H1 (cell line): ENCODE data around the gene ELOA. TPM values are rescaled to one million over a fixed set of nuclear protein-coding genes. Genes with fewer than 3 reads are reported as not detected.

Source experiments
- CTCF ChIA-PET: fragments of 300-600 bp; sonication (Branson Sonifier 250); formaldehyde crosslinking; loops from one replicate; lab custom pipeline; 2021; ENCODE audit not compliant: partially characterized antibody; lab: Charles Lee
- POLR2A ChIA-PET: fragments of 300-600 bp; sonication (Branson Sonifier 250); formaldehyde crosslinking; loops from one replicate; lab custom pipeline; 2021; ENCODE audit warnings: inconsistent platforms; ENCODE audit not compliant: partially characterized antibody; lab: Charles Lee
- DNase-seq, 2 experiments: peaks; one replicate each; pipeline versions ENCODE4 v3.0.0 to v3.0.0-alpha.2; 2010 to 2022; ENCODE audit warnings: low spot score in 2 of 2, low read depth in 1 of 2, mixed read lengths in 1 of 2
- FAIRE-seq: peaks from 2 replicates; lab custom pipeline; 2011; peaks lifted over from hg19 to GRCh38; lab: Jason Lieb, UNC
- H2AFZ ChIP-seq: 2 replicates; pipeline ENCODE4 v1.8.1; 2012; ENCODE audit warnings: low read length, inconsistent platforms
- H2AK5ac ChIP-seq: 2 replicates; pipeline ENCODE4 v1.6.1; 2013; ENCODE audit warnings: low read depth, low read length
- H2BK120ac ChIP-seq: replicated peaks from 2 replicates; pipeline ENCODE3; 2013; ENCODE audit warnings: low read depth, low read length, inconsistent platforms
- H2BK12ac ChIP-seq: 2 replicates; pipeline ENCODE4 v1.6.1; 2013; ENCODE audit warnings: low read depth, low read length
- H2BK15ac ChIP-seq: 2 replicates; pipeline ENCODE4 v1.6.1; 2013; ENCODE audit warnings: low read length
- H2BK20ac ChIP-seq: 2 replicates; pipeline ENCODE4 v1.6.1; 2013; ENCODE audit warnings: low read length
- H2BK5ac ChIP-seq: 2 replicates; pipeline ENCODE4 v1.6.1; 2013; ENCODE audit warnings: low read depth, low read length
- H3K14ac ChIP-seq: 2 replicates; pipeline ENCODE4 v1.6.1; 2013; ENCODE audit warnings: inconsistent platforms; ENCODE audit not compliant: insufficient read length
- H3K18ac ChIP-seq: 2 replicates; pipeline ENCODE4 v1.6.1; 2013; ENCODE audit warnings: low read length; ENCODE audit errors: extremely low read depth
- H3K23ac ChIP-seq: 2 replicates; pipeline ENCODE4 v1.6.1; 2013; ENCODE audit warnings: inconsistent platforms; ENCODE audit not compliant: insufficient read length
- H3K23me2 ChIP-seq: 2 replicates; pipeline ENCODE4 v1.6.1; 2013; ENCODE audit warnings: low read depth, low read length
- H3K27ac ChIP-seq: 2 replicates; pipeline ENCODE4 v1.6.1; 2011; ENCODE audit warnings: low read depth, low read length, inconsistent platforms
- H3K27me3 ChIP-seq, 4 experiments: replicated peaks in 1 of 4; 1 replicate in 1 of 4; 2 replicates in 3 of 4; pipeline versions ENCODE4 v1.6.1 to v1.8.1; 2011 to 2013; ENCODE audit warnings: low read length in 3 of 4, mild to moderate bottlenecking in 3 of 4, inconsistent platforms in 2 of 4, mixed read lengths in 2 of 4, moderate library complexity in 1 of 4; ENCODE audit not compliant: control insufficient read depth in 3 of 4, insufficient read depth in 3 of 4; ENCODE audit errors: extremely low read depth in 1 of 4
- H3K36me3 ChIP-seq, 4 experiments: 2 replicates each; pipeline versions ENCODE4 v1.6.1 to v1.8.1; 2011 to 2013; ENCODE audit warnings: mild to moderate bottlenecking in 4 of 4, low read length in 3 of 4, moderate library complexity in 2 of 4, control low read depth in 1 of 4, inconsistent platforms in 1 of 4; ENCODE audit not compliant: insufficient read depth in 4 of 4, control insufficient read depth in 2 of 4
- H3K4ac ChIP-seq: replicated peaks from 2 replicates; pipeline ENCODE3; 2013; ENCODE audit warnings: low read length, low read depth, mixed read lengths, inconsistent platforms; ENCODE audit not compliant: insufficient read length
- H3K4me1 ChIP-seq, 4 experiments: replicated peaks in 1 of 4; 1 replicate in 1 of 4; 2 replicates in 3 of 4; pipeline versions ENCODE4 v1.6.1 to v1.8.1; 2011 to 2013; ENCODE audit warnings: low read length in 3 of 4, inconsistent platforms in 2 of 4, mixed read lengths in 1 of 4; ENCODE audit not compliant: insufficient read depth in 4 of 4, control insufficient read depth in 3 of 4
- H3K4me2 ChIP-seq, 2 experiments: 2 replicates each; pipeline versions ENCODE4 v1.6.1 to v1.8.1; 2011 to 2013; ENCODE audit warnings: low read depth in 2 of 2, low read length in 2 of 2, control low read depth in 1 of 2, inconsistent platforms in 1 of 2, mild to moderate bottlenecking in 1 of 2; ENCODE audit not compliant: insufficient read depth in 1 of 2
- H3K4me3 ChIP-seq, 4 experiments: fragments of 200-600, 300-600 bp in 1 of 4; sonication (generic), shearing (Covaris generic), sonication (Bioruptor Twin) in 1 of 4; 2 replicates each; pipeline versions ENCODE4 v1.5.1 to v1.8.1; 2011 to 2016; ENCODE audit warnings: low read length in 4 of 4, low read depth in 3 of 4, control low read depth in 2 of 4, inconsistent platforms in 2 of 4, mild to moderate bottlenecking in 2 of 4, mixed read lengths in 1 of 4, moderate library complexity in 1 of 4; ENCODE audit not compliant: insufficient read depth in 2 of 4; ENCODE audit errors: extremely low read depth in 1 of 4
- H3K56ac ChIP-seq: replicated peaks from 2 replicates; pipeline ENCODE3; 2013; ENCODE audit warnings: low read depth, mild to moderate bottlenecking, mixed read lengths, low read length, inconsistent platforms; ENCODE audit not compliant: insufficient read length
- H3K79me1 ChIP-seq: 2 replicates; pipeline ENCODE4 v1.6.1; 2013; ENCODE audit warnings: low read depth, low read length, control low read depth
- H3K79me2 ChIP-seq, 2 experiments: 2 replicates each; pipeline versions ENCODE4 v1.6.1 to v1.8.1; 2012 to 2013; ENCODE audit warnings: low read length in 2 of 2, mild to moderate bottlenecking in 2 of 2, inconsistent platforms in 1 of 2; ENCODE audit not compliant: insufficient read depth in 2 of 2, control insufficient read depth in 1 of 2
- H3K9ac ChIP-seq, 4 experiments: replicated peaks in 1 of 4; 1 replicate in 1 of 4; 2 replicates in 3 of 4; pipeline versions ENCODE4 v1.6.1 to v1.8.1; 2011 to 2013; ENCODE audit warnings: low read depth in 3 of 4, low read length in 3 of 4, control low read depth in 2 of 4, mild to moderate bottlenecking in 2 of 4, moderate library complexity in 2 of 4, inconsistent platforms in 1 of 4; ENCODE audit errors: extremely low read depth in 1 of 4
- H3K9me3 ChIP-seq, 2 experiments: 2 replicates each; pipeline versions ENCODE4 v1.6.1 to v1.8.1; 2012 to 2013; ENCODE audit warnings: mild to moderate bottlenecking in 2 of 2, moderate library complexity in 2 of 2, control low read depth in 1 of 2, inconsistent platforms in 1 of 2, low read depth in 1 of 2, low read length in 1 of 2, mixed read lengths in 1 of 2; ENCODE audit not compliant: insufficient read depth in 2 of 2
- H4K20me1 ChIP-seq, 2 experiments: replicated peaks in 1 of 2; 2 replicates each; pipeline versions ENCODE3 to v1.8.1; 2011 to 2013; ENCODE audit warnings: inconsistent platforms in 2 of 2, low read length in 2 of 2, mild to moderate bottlenecking in 1 of 2; ENCODE audit not compliant: insufficient read depth in 2 of 2, control insufficient read depth in 1 of 2
- H4K5ac ChIP-seq: 2 replicates; pipeline ENCODE4 v1.6.1; 2013; ENCODE audit warnings: low read length, low read depth, mixed read lengths, inconsistent platforms; ENCODE audit not compliant: insufficient read length
- H4K8ac ChIP-seq: 2 replicates; pipeline ENCODE4 v1.8.0; 2013; ENCODE audit warnings: mild to moderate bottlenecking, moderate library complexity, low read length, inconsistent platforms; ENCODE audit not compliant: insufficient read depth; ENCODE audit errors: extremely low read depth
- H4K91ac ChIP-seq: replicated peaks from 2 replicates; pipeline ENCODE3; 2013; ENCODE audit warnings: low read length, mixed read lengths, inconsistent platforms; ENCODE audit not compliant: insufficient read length
- FOSL1 ChIP-seq: IDR thresholded peaks from 2 replicates; pipeline ENCODE4 v1.6.1; 2011; ENCODE audit warnings: mild to moderate bottlenecking, low read depth, low read length, moderate library complexity; ENCODE audit not compliant: insufficient read depth
- KDM1A ChIP-seq: fragments of 200-600, 300-600 bp; sonication (generic); IDR thresholded peaks from 2 replicates; pipeline ENCODE4 v1.7.1; 2016; ENCODE audit warnings: mild to moderate bottlenecking, low read length, borderline replicate concordance
- KDM5A ChIP-seq: fragments of 200-600 bp; IDR thresholded peaks from 2 replicates; pipeline ENCODE4 v1.7.1; 2012; ENCODE audit warnings: mild to moderate bottlenecking, low read length, inconsistent platforms, mixed read lengths
- MAFK ChIP-seq: IDR thresholded peaks from 2 replicates; pipeline ENCODE4 v1.6.1; 2012; ENCODE audit warnings: low read depth, mild to moderate bottlenecking, improper control_type of control experiment, low read length
- NRF1 ChIP-seq: IDR thresholded peaks from 2 replicates; pipeline ENCODE4 v1.6.1; 2011; ENCODE audit warnings: mild to moderate bottlenecking, low read depth, low read length, improper control_type of control experiment
- PHF8 ChIP-seq: fragments of 200-600 bp; sonication (generic); conservative IDR thresholded peaks from 2 replicates; pipeline ENCODE4 v1.7.1; 2012; ENCODE audit warnings: low read depth, mild to moderate bottlenecking, inconsistent platforms, low read length, moderate library complexity
- RBBP5 ChIP-seq: IDR thresholded peaks from 2 replicates; pipeline ENCODE4 v1.7.1; 2012; ENCODE audit warnings: low read depth, mild to moderate bottlenecking, inconsistent platforms, low read length, moderate library complexity, borderline replicate concordance
- WGBS, 2 experiments: shearing (Covaris generic) in 1 of 2; methylation state at CpG; one replicate each; pipeline versions ENCODE4 v1.1.6 to v1.1.7; 2013 to 2015; ENCODE audit warnings: low lambda C conversion rate in 2 of 2, mixed read lengths in 2 of 2, inconsistent platforms in 1 of 2, low coverage in 1 of 2, missing lambda C conversion rate in 1 of 2; ENCODE audit not compliant: insufficient replicate concordance in 2 of 2, insufficient coverage in 1 of 2, insufficient read length in 1 of 2; ENCODE audit errors: extremely low coverage in 1 of 2, missing lambda C conversion rate in 1 of 2; 5-methylcytosine and 5-hydroxymethylcytosine counted together
- polyA plus RNA-seq, 7 experiments: library from polyadenylated mRNA; depleted of rRNA in 3 of 7; stranded (reverse) in 5 of 7; unstranded in 2 of 7; fragments of >200 nt in 5 of 7; fragments of 200-250 nt in 2 of 7; gene quantifications; 1 replicate in 5 of 7; 2 replicates in 1 of 7; 4 replicates in 1 of 7; pipeline versions ENCODE4 v1.2.1 to v1.2.3, GENCODE V29; 2011 to 2013; ENCODE audit warnings: missing spikeins in 2 of 7, mixed read lengths in 2 of 7
- total RNA-seq: library from RNA; stranded (reverse); fragmentation: NEBNext Ultra II Directional; extraction: Animal tissue kit (Norgen Biotek cat#: 25700); gene quantifications from 2 replicates; pipeline ENCODE4 v1.2.1, GENCODE V29; 2021

Gene ELOA
- total and polyA plus RNA-seq, 2 of the 8 experiments (the other 6 are each of a cell fraction or from before 2014, with no cell fraction given): 15.7 to 61.1 TPM

DNA sequence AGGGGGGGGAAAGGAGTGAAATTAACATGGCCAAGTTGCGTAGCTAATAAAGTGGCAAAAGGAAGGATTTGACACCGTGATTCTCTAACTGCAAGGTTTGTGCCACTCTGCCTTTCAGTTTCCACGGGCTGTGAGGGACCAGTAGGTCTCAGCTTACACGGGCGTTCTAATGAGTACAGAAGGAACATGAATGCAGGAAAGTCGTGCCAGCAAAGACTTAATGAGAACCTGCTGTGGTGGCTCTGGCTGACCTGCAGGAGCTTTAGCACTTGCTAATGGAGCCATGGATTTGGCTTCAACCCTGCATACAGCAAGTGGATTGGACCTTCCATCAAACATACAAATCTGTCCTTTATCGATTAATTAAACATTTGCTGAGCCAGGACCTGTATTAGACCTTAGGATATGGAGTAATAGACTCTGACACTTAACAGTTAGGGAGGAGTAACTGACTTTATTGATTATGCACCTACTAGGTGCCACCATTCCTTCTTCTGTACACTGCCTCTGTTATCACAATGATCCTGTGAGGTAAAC is 19.8 kb downstream of the ELOA start:
- Histone ChIP-seq H2BK15ac (no peak overlapping the region), H3K79me1 (peaks cover 4% of the 10 kb centered on the region; the same call in 1 of the 2 replicates), H4K8ac (no peak overlapping the region), H2BK120ac (no peak overlapping the region), H3K4me2 (no peak overlapping the region), H4K5ac (no peak overlapping the region), H3K27me3 (no peaks in the 10 kb centered on the region), H3K9me3 (no peaks in the 10 kb centered on the region), H4K20me1 (peaks cover 5 to 10% of the 10 kb centered on the region in 2 experiments), H2AK5ac (no peak overlapping the region), H2AFZ (no peak overlapping the region), H3K79me2 (no peaks in the 10 kb centered on the region), H2BK12ac (no peak overlapping the region), H4K91ac (no peak overlapping the region), H3K4ac (no peak overlapping the region), H3K18ac (no peak overlapping the region), H3K23ac (no peak overlapping the region), H3K36me3 (peaks cover 18 to 36% (median 28%) of the 10 kb centered on the region in 4 experiments), H3K4me1 (no peaks in the 10 kb centered on the region), H3K56ac (no peak overlapping the region), H3K14ac (no peak overlapping the region), H3K4me3 (no peak overlapping the region)
- DNase-seq (no peak), FAIRE-seq (no peak)
- ChIA-PET CTCF (interaction anchor here (0.6 to 2.8 kb wide), 2 partner anchors 8 to 19 kb away, joined by 4 to 14 read pairs; no protein-coding TSS in a partner anchor), POLR2A (interaction anchor here (0.9 to 4.0 kb wide), 4 partner anchors 8 to 68 kb away, joined by 3 to 19 read pairs (median 4); partner anchors contain the start of gene ELOA)
- WGBS, 2 experiments: 93% methylated on average over 7 of the region's 7 CpGs; no CpG with 5 or more reads in 1 of the 2 experiments
- no peak for TF ChIP-seq KDM5A
- TF ChIP-seq RBBP5: no peak
- TF ChIP-seq PHF8: no peak
- no peak for TF ChIP-seq KDM1A
- TF ChIP-seq NRF1: no peak
- TF ChIP-seq MAFK: no peak
- no peak for TF ChIP-seq FOSL1
- TF ChIP-seq, all 59 proteins: peak for 0
- Histone ChIP-seq H3K27ac (no peak overlapping the region), H3K9ac (no peak overlapping the region), H2BK5ac (no peak overlapping the region), H3K23me2 (no peaks in the 10 kb centered on the region), H2BK20ac (no peak overlapping the region)
